NOMO-1 (cell line): Measurements from ENCODE around the gene LCE6A.

Experiments used
- DNase-seq, 2 experiments: peaks; one replicate each; lab custom pipeline; 2025; ENCODE audit not compliant: unreplicated experiment in 2 of 2; lab: John Stamatoyannopoulos, UW

LCE6A gene, protein sequence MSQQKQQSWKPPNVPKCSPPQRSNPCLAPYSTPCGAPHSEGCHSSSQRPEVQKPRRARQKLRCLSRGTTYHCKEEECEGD

DNA sequence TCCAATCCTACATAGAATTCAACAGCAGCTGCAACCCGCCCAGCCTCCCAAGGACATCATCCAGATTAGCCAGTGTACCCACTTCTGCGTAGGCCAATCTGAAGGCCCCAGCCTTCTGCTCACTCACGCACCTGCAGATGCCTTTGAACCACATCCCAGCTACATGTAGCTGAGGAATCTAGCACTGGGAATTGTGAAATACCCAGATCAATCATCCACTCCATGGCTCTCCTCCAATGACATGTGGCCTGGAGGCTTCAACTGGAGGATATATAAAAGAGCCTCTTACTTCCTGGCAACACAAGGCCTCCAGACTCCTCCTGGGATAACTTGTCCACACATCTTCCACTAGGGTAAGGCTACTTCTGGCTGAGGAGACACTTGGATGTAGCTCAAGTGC is at the start of gene LCE6A:
Gene LCE6A (plus strand): TSS at position 301 of the 400 bp plus-strand sequence. CDS start 665 bp downstream, outside the sequence.
- no peak for DNase-seq

DNA sequence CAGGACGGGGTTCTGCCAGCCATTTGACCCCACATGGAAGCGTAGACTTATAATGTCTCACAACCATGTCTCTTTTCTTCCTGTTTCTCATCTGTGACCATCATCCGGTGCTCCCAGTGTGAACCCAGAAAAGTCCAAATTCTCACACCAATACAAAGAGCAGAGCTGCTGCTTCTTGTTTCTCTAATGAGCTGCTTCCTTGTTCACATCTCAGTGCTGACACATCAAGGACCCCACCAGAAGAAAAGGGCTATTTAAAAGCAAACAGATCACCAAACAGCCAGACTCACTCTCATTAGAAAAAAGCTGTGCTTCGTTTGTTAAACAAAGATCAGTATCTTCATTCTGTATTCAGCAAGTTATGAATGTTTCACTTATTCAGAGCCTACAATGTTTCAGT is 47.0 kb upstream of the LCE6A start:
- no peak for DNase-seq

DNA sequence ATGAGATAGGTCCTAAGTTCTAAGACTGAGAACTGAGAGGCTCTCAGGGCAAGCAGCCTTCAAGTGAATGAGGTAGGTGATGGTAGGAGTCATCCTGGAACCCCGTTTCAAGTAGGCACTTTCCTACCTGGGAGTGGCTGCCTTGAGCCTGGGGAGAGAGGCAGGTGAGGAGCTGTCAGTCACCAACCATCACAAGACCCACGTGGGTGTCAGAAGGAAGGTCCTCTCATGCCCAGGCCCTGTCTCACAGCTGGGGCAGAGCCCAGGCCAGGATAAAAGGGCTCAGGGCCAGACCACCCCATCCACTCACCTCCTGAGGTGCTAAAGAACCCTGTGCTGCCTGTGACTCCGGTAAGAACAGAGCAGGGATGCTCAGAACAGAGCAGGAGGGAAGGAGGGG is 46.2 kb upstream of the LCE6A start, which contains the start of gene LCE1D:
Gene LCE1D (plus strand): TSS at position 301 of the 400 bp plus-strand sequence. CDS start 1,074 bp downstream, outside the sequence.
- no peak for DNase-seq

DNA sequence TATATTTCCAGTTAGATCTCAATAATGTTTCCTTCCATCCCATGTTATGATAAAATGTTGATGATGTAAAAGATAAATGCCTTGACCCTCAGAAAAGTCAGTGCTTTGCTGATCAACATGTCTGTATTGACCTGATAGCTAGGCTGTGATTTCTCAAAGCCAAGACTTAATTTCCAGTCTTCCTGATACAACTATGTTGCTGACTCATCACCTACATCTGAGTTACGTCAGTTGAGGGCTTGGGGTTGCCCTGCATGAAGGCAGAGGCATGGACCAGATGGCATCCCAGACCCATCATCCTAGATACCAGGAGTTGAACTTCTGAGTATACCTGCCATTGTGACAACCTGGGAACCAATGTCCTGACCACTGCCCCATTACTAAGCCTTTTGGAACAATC is 41.3 kb upstream of the LCE6A start:
- DNase-seq = no peak

DNA sequence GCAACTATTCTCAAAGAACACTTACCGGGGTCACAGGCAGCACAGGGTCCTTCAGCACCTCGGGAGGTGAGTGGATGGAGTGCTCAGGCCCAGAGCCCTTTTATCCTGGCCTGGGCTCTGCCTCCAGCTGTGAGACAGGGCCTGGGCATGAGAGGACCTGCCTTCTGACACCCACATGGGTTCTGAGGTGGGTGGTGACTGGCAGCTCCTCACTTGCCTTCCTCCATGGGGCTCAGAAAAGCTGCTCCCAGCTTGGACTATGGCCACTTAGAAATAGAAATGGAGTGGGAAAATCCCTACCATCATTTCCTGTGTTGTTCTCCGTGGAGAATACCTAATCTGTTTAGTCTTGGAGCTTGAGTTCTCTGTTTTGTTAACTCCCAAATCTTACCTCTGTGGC is 36.1 kb upstream of the LCE6A start, which contains the start of gene LCE1C:
Gene LCE1C (minus strand): TSS at position 76 of the 400 bp plus-strand sequence. CDS start 1,173 bp downstream, outside the sequence.
- DNase-seq = no peak

DNA sequence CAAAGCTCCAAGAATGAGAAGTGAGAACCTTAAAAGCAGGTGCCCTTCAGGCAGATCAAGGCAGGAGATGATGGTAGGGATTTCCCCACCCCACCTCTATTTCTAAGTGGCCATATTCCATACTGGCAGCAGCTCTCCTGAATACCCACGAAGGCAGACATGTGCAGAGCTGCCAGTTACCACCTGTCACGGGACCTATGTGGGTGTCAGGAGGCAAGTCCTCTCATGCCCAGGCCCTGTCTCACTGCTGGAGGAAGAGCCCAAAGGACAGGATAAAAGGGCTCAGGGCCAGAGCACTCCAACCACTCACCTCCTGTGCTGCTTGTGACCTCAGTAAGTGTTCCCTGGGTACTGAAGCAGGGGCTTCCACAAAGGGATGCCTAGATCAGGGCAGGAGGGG is 31.6 kb upstream of the LCE6A start:
- no peak for DNase-seq

DNA sequence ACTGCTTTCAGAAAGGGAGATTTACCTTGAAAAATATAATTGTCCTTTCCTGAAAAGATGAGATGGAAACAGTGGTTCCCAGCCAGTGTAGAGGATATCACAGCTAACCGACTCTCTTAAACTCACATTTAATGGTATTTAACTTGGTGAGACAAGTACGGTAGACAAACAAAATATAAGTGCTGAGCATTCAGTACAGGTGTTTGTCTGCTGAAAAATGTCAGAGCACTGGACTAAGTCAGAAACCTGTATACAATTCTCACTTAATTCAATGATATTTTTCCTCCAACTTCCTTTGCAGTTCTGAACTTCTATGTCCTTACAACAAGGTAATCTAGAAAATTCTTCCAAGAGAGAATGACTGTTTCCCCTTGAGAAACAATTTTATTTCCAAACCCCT is 31.0 kb upstream of the LCE6A start, which contains the start of gene LCE1B:
Gene LCE1B (plus strand): TSS at position 301 of the 400 bp plus-strand sequence. CDS start 476 bp downstream, outside the sequence.
- no peak for DNase-seq

DNA sequence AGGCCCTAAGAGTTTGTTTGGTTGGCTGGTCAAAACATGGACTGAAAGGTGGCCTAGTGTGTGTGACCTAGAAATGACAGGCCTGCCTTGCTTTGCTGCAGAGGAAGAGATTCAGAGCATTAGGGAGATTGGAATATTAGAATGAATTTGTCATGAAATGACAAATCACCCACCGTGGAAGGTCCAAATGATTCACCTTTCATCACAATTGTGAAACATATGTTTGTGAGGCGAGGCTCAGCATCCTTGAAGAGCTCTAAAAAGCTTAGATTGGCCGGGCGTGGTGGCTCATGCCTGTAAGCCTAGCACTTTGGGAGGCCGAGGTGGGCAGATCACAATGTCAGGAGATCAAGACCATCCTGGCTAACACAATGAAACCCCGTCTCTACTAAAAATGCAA is 25.3 kb upstream of the LCE6A start:
- no peak for DNase-seq

DNA sequence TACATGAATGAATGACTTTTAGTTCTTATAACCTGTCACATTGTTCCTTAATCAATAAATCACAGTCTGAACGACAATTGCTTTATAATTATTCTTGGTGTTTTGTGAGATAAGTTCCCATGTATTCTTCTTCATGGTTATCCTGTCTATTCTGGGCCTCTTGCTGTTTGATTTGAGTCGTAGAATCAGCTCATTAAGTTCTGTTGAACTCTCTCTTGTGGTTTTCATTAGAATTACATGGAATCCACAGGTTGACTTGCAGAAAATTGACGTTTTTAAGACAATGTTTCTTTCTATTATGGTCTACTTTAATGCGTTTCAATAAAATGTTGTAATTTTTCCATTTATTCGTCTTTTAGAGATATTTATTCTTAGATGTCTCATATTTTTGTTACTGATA is 19.4 kb upstream of the LCE6A start:
- DNase-seq = no peak

DNA sequence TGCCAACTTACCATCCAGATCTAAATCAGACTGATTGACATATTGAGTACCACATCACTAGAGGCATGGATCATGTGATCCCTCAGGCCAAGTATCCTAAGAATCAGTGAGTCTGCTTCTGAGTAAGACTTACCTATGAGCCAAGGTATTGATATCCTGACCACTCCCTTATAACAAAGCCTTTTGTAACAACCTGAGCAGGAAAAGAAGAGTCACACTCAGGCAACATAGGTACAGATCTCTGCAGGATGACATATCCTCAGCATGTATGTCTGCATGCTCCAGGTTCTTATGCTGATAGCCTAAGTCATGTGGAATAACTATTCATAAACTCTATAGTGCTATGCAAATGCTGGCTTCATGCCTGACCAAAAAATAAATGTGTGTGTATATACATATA is 17.7 kb upstream of the LCE6A start:
- DNase-seq = no peak

DNA sequence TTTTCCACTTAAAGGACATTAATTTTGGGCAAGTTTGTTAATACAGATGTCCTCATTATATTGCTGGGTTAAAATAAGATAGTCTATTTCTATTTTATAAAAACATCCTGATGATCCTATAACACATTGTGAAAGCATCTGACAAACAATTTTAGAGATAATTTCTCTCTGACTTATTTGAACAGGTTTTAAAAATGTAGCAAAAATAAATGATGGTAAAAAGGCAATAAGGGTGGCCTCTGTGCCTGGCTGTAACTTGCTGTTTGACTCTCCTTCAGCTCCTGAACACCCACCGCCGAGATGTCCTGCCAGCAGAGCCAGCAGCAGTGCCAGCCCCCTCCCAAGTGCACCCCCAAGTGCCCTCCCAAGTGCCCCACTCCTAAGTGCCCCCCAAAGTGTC is 15.5 kb upstream of the LCE6A start, which contains the start of gene LCE1A:
Gene LCE1A (plus strand): TSS at position 301 of the 400 bp plus-strand sequence. CDS start 0 bp downstream, at position 301.
- no peak for DNase-seq

DNA sequence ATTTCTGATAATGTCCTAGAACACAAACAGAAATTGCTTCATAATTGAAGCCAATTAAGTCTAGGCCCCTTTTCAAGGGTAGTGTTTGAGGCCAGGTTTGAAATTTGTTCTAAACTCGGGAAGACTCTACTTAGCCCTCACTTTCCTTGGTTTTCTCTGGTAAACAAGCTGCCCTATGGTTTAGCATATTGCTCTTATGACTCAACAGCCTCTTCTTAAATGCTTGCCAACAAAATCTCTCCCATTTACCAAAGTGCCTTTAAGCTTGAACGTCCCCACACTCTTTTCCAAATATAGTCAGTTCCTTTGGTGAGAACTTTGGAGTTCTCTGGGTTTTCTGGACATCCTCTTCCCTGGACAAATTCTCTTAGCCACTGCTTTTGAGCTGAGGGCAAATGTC is 5.8 kb upstream of the LCE6A start:
- no peak for DNase-seq

DNA sequence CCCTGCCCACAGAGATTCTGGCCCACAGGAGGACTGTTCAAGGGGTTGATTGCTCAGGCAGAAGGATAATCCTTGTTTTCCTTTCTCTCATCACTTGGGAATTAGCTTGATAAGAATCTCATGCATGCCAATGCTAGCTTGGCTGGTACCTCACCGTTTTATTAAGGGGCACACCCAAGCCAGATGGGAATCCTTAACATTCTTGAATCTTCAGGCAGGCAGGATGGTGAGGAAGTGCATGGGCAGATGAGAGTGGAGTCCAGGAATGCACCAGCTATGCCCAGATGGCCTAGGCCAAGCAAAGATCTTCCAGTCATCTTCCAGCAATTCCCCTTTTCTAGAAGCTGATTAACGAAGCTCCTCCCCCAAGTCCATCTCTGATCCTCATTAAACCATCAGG is 13.0 kb downstream of the LCE6A start:
- no peak for DNase-seq

DNA sequence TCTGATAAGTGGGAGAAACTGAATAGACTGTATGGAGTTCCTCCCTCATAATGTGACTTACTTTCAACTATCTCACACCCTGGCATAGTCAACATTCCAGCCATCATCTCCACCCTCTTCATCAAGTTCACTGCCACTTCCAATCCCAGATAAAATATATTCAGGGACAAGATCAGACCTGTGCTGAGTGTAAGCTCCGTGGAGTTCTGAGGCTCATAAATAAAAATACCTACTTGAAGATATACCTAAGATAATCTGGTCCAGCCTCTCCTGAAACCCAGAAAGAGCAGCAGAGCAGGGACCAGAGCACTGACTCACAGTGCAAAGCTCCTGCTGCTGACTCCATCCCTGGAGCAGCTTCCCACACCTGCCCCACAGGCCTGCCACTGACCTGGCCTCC is 15.4 kb downstream of the LCE6A start:
- no peak for DNase-seq

DNA sequence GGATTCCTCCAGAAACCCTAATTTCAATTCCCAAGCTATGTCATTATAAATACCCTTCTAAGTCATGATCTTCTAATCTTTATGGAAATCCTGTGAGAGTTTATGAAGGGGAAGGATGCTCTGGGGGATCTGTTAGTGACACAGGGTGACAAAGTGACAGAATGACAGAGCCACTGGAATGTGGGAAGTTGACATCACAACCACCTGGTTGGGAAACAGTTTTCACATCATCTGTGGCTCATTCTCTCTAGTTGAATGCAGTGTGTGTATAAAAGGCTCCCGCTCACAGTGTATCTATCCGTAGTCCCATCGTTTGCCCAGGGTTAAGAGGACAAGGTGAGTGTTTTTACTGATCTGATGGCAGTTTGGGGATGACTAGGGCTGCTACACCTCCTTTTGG is 17.0 kb downstream of the LCE6A start, which contains the start of gene LCE7A:
Gene LCE7A (plus strand): TSS at position 301 of the 400 bp plus-strand sequence. CDS start 702 bp downstream, outside the sequence.
- DNase-seq = no peak

DNA sequence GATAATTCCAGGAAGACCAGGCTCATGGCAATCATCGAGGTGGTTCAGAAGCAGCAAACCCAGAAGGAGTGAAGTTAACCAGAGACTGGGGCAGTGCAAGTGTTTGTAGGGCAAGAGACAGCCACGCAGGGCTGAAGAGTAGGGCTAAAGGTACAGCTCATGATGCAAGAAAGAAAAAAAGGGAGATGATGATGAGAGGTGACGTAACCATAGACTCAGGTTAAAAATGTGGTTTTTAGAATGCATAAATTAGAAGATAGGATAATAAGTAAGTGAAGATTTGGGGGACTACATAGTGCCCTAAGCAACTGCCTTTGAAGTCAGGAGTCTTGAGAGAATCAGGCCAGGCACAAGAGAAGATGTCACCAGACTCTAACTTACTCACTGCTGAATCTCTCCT is 17.5 kb downstream of the LCE6A start:
- no peak for DNase-seq

DNA sequence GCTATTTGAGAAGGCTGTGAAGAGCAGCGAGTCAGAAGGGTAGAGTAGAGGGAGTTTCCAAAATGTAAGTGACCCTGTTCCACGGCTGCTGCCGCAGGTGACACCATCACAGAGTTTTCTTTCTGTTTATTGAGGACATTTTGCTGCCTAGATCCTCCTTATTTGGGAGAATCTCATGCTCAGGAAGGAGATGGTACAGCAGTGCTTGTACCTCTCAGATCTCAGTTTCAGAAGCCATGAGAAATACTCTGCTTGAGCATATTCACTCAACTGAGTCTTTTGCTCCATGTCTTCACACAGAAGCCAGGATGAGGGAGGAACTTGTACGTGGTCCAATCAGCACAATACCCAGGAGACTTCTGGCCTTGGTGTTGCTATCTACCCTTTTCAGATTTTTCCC is 18.7 kb downstream of the LCE6A start:
- DNase-seq = no peak

DNA sequence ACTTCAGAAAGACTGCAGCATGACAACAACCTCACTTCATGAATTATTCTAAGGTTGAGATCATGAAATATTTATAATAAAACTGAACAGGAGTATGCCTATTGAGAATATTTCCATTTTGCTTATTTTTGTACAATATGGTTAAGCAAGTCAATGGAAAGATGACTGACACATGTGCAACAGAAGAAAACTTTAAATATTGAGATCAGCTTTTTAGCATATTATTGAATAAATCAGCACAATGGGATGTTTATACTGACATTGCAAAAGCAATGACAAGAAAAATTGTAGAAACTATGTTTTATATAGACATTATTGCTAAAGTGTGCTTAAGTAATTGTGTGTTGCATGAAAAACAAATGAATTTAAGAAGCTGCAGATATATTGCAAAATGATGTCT is 21.8 kb downstream of the LCE6A start:
- no peak for DNase-seq

DNA sequence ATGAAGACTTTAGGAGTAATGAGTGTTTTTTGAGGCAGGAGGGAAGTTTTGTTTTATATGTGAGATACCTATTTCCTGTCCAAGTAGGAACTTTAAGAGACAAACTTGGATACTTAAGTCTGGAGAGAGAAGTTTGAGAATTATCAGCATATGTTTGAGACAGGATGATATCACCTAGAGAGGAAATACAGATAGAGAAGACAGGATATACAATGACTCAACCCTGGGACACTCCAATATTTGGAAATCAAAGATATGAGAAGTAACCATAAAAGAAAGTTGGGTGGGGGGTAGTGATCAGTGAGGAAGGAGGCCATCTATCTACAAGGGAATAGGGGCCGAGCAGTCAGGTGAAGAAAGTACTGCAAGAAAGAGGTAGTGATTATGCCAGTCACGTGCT is 23.7 kb downstream of the LCE6A start:
- DNase-seq = no peak

DNA sequence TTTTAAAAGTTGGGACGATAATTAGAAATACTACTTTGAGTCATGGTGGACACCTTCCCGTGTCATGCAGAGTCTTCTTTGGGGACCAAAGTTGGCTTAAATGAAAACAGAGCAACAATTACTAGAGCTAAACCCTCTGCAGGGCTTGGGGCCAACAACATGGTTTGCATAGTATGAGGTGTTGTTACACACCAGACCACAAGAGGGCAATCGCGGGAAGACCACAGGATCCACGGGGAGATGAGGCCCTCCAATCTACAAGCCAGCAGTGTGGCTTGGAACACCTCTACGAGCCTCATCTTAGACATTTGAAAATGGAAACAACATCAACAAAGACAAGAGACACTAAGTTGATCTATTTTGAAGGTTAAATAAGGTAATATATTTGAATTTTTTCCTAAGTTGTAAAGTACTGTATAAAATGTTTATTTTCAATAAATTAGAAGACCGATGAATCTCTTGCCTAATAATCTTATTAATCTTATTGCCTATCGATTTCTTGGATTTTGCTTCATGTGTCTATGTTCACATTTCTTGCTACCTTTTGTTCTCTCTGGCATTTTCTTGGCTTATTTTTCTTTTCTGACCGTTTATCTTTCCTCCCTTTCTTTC is 27.3 kb downstream of the LCE6A start:
- DNase-seq = peak; percentile 23 to 37

DNA sequence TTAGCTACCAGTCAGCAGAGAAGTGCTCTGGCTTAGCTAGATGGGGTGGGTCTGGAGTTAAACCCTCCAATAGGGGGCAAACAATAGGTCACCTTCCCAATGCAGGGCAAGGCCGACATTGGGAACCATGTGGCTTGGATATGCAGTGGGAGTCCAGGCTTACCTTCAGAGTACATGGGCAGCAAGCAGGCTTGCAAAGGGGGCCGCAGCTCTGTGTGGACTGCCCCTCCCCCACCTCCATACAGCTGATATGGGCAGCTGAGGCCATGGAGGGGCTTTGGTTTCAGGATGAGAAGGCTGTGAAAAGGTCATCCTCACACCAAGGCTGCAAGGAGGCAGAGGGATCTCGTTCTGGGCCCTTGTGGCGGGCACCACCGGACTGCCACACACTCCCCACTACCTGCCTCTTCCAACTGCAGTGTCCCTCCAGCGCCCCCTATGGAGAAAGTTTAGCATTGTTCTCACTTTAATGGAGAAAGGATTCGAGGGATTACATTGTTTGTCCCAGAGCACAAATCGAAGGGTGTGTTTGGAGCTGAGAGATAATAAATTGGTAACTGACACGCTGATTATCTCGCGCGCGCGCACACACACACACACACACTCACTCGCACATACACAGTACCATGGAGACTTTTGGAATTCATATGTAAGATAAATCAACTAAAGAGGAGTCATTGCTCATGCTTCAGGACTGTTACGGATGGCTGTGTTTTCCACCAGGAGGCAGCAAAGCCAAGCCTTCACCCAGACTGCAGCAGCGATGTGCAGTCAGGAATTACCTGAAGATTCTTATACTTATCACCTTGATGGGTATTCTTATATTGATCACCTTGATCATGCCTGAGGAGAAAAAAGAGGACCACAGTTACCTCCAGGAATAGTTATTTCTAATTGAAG is 28.4 kb downstream of the LCE6A start:
- peak in 1 of 2 experiments; percentile 9 for DNase-seq
